ENCODE measurements around the gene APOC3.
"Not testable (repeated sequence)": the region's sequence is repeated elsewhere in the genome, so short reads cannot be mapped to it uniquely, and the experiment has no call there.

Gene APOC3

GRCh38 chr11:116831790-116832349 lies 2.2 kb downstream of the APOC3 start:
- no peak for DNase-seq (ENCODE audit: low spot score)

- DNase-seq (ENCODE audit: low spot score): no peak
Observed at GRCh38 chr11:116832350-116833290, 2.9 kb downstream of the APOC3 start.

- no peak for DNase-seq (ENCODE audit: low spot score)
Observed at GRCh38 chr11:116833491-116833815, 3.7 kb downstream of the APOC3 start.

GRCh38 chr11:116833816-116834534 lies 4.3 kb downstream of the APOC3 start:
- no peak for DNase-seq (ENCODE audit: low spot score)

GRCh38 chr11:116834535-116835041 lies 4.9 kb downstream of the APOC3 start:
- not testable (repeated sequence) for DNase-seq (ENCODE audit: low spot score)

GRCh38 chr11:116835042-116835772 lies 5.5 kb downstream of the APOC3 start:
- no peak for DNase-seq (ENCODE audit: low spot score)

GRCh38 chr11:116835791-116836631 lies 6.3 kb downstream of the APOC3 start:
- peak; percentile 78 for DNase-seq (ENCODE audit: low spot score)

GRCh38 chr11:116836632-116836991 lies 6.9 kb downstream of the APOC3 start:
- DNase-seq (ENCODE audit: low spot score): no peak

- no peak for DNase-seq (ENCODE audit: low spot score)
Observed at GRCh38 chr11:116837231-116838091, 7.8 kb downstream of the APOC3 start, which contains the start of gene APOA1. Gene APOA1, minus strand, starts transcription at chr11:116837622. Its CDS starts 235 bp downstream, at chr11:116837387.

GRCh38 chr11:116838321-116839084 lies 8.8 kb downstream of the APOC3 start:
- no peak for DNase-seq (ENCODE audit: low spot score)

GRCh38 chr11:116840224-116840745 lies 10.6 kb downstream of the APOC3 start:
- DNase-seq (ENCODE audit: low spot score): no peak

- DNase-seq (ENCODE audit: low spot score): no peak
Observed at GRCh38 chr11:116840746-116841296, 11.1 kb downstream of the APOC3 start.

GRCh38 chr11:116842117-116842516 lies 12.4 kb downstream of the APOC3 start:
- no peak for DNase-seq (ENCODE audit: low spot score)

- DNase-seq (ENCODE audit: low spot score): no peak
Observed at GRCh38 chr11:116842909-116843308, 13.2 kb downstream of the APOC3 start.

GRCh38 chr11:116843661-116844060 lies 14.0 kb downstream of the APOC3 start:
- no peak for DNase-seq (ENCODE audit: low spot score)

GRCh38 chr11:116844722-116845121 lies 15.0 kb downstream of the APOC3 start:
- no peak for DNase-seq (ENCODE audit: low spot score)

GRCh38 chr11:116847612-116848011 lies 17.9 kb downstream of the APOC3 start:
- DNase-seq (ENCODE audit: low spot score): no peak

GRCh38 chr11:116849060-116849459 lies 19.4 kb downstream of the APOC3 start:
- DNase-seq (ENCODE audit: low spot score): no peak

- no peak for DNase-seq (ENCODE audit: low spot score)
Observed at GRCh38 chr11:116849486-116849885, 19.8 kb downstream of the APOC3 start.

Measured in CD4-positive, alpha-beta T cell treated with Interleukin-15 for 4 hours (primary cell).